ENCODE measurements around the gene GLCE. TPM values are rescaled to one million over a fixed set of nuclear protein-coding genes. Genes with fewer than 3 reads are reported as not detected.
"Not testable (repeated sequence)": the region's sequence is repeated elsewhere in the genome, so short reads cannot be mapped to it uniquely, and the experiment has no call there.

The GLCE gene
- polyA plus RNA-seq, 3 donors: 42.4 to 48.3 (median 44.7) TPM

GRCh38 chr15:69154684-69155083 is 5.8 kb upstream of the GLCE start:
- no peak for DNase-seq

- no peak for DNase-seq
These were observed 3.6 kb upstream of the GLCE start for GRCh38 chr15:69156736-69157381.

GRCh38 chr15:69158201-69158842 is 2.1 kb upstream of the GLCE start:
- DNase-seq: no peak

GRCh38 chr15:69158843-69159240 is 1.6 kb upstream of the GLCE start:
- DNase-seq: no peak

- DNase-seq: no peak
These were observed 662 bp upstream of the GLCE start for GRCh38 chr15:69159805-69160140.

- no peak for DNase-seq
These were observed 843 bp downstream of the GLCE start for GRCh38 chr15:69161079-69161877.

GRCh38 chr15:69161878-69162213 is 1.4 kb downstream of the GLCE start:
- DNase-seq: no peak

- DNase-seq: no peak
These were observed 2.8 kb downstream of the GLCE start for GRCh38 chr15:69163141-69163669.

- DNase-seq: no peak
These were observed 4.6 kb downstream of the GLCE start for GRCh38 chr15:69164807-69165636.

- DNase-seq: no peak
These were observed 5.2 kb downstream of the GLCE start for GRCh38 chr15:69165637-69166025.

GRCh38 chr15:69167218-69167846 is 6.9 kb downstream of the GLCE start:
- no peak for DNase-seq

GRCh38 chr15:69168361-69168760 is 7.9 kb downstream of the GLCE start:
- DNase-seq: not testable (repeated sequence)

- not testable (repeated sequence) for DNase-seq
These were observed 9.1 kb downstream of the GLCE start for GRCh38 chr15:69169540-69169939.

- DNase-seq: no peak
These were observed 10.2 kb downstream of the GLCE start for GRCh38 chr15:69170597-69170996.

- no peak for DNase-seq
These were observed 12.4 kb downstream of the GLCE start for GRCh38 chr15:69172847-69173246.

- no peak for DNase-seq
These were observed 15.1 kb downstream of the GLCE start for GRCh38 chr15:69175536-69175935.

GRCh38 chr15:69181424-69181823 is 21.0 kb downstream of the GLCE start:
- DNase-seq: no peak

- DNase-seq: no peak
These were observed 24.8 kb downstream of the GLCE start for GRCh38 chr15:69185216-69185615.

- no peak for DNase-seq
These were observed 25.3 kb downstream of the GLCE start for GRCh38 chr15:69185706-69186105.

GRCh38 chr15:69189157-69189556 is 28.7 kb downstream of the GLCE start:
- no peak for DNase-seq

GRCh38 chr15:69190091-69190490 is 29.7 kb downstream of the GLCE start:
- no peak for DNase-seq

- DNase-seq: no peak
These were observed 30.1 kb downstream of the GLCE start for GRCh38 chr15:69190504-69190903.
